Endothelial cell of umbilical vein (primary cell): Measurements from ENCODE around the gene UBE2E2. TPM values are rescaled to one million over a fixed set of nuclear protein-coding genes. Genes with fewer than 3 reads are reported as not detected.

Experiments
- BruUV-seq: library from RNA; stranded (reverse); fragments of 400-500 nt; replicated peaks from 2 replicates; lab custom pipeline; 2021; lab: Mats Ljungman, UMichigan
- CTCF ChIA-PET: fragments of 300-600, 350-600 bp; sonication (Branson Sonifier 250); formaldehyde crosslinking; loops from one replicate; lab custom pipeline; 2021; ENCODE audit warnings: antibody characterized with exemption, inconsistent platforms; lab: Charles Lee
- POLR2A ChIA-PET: fragments of 300-600, 350-600 bp; sonication (Branson Sonifier 250); formaldehyde crosslinking; loops from one replicate; lab custom pipeline; 2021; ENCODE audit warnings: antibody characterized with exemption, inconsistent platforms; lab: Charles Lee
- DNase-seq: peaks from one replicate; pipeline ENCODE4 v3.0.0-alpha.2; 2011; ENCODE audit warnings: low read depth, low spot score
- FAIRE-seq: peaks from 2 replicates; lab custom pipeline; 2011; peaks lifted over from hg19 to GRCh38; lab: Jason Lieb, UNC
- H2AFZ ChIP-seq: 2 replicates; pipeline ENCODE4 v1.6.0; 2012; ENCODE audit warnings: low read depth, low read length, control low read depth, inconsistent platforms
- H3K27ac ChIP-seq: 2 replicates; pipeline ENCODE4 v1.5.1; 2011; ENCODE audit warnings: low read depth, mild to moderate bottlenecking, control low read depth, low read length, moderate library complexity; ENCODE audit not compliant: insufficient read depth
- H3K27me3 ChIP-seq, 2 experiments: 2 replicates each; pipeline versions ENCODE4 v1.6.0 to v1.6.1; 2011; ENCODE audit warnings: low read length in 2 of 2, mixed read lengths in 1 of 2; ENCODE audit not compliant: control insufficient read depth in 2 of 2, insufficient read depth in 2 of 2
- H3K36me3 ChIP-seq, 2 experiments: 2 replicates in 1 of 2; 3 replicates in 1 of 2; pipeline ENCODE4 v1.5.1; 2011; ENCODE audit warnings: low read length in 2 of 2, mild to moderate bottlenecking in 1 of 2, moderate library complexity in 1 of 2; ENCODE audit not compliant: control insufficient read depth in 2 of 2, insufficient read depth in 2 of 2; ENCODE audit errors: extremely low read depth in 1 of 2
- H3K4me1 ChIP-seq: 3 replicates; pipeline ENCODE4 v1.5.1; 2011; ENCODE audit warnings: mild to moderate bottlenecking, low read length; ENCODE audit not compliant: control insufficient read depth, insufficient read depth; ENCODE audit errors: extremely low read depth
- H3K4me2 ChIP-seq: 2 replicates; pipeline ENCODE4 v1.6.1; 2011; ENCODE audit warnings: low read length, control low read depth, mixed read lengths; ENCODE audit not compliant: insufficient read depth
- H3K4me3 ChIP-seq, 3 experiments: fragments of 200-600 bp in 1 of 3; sonication (generic), shearing (Covaris generic) in 1 of 3; replicated peaks in 1 of 3; 2 replicates each; pipeline ENCODE4 v1.5.1; 2011 to 2016; ENCODE audit warnings: control low read depth in 3 of 3, low read length in 3 of 3, mild to moderate bottlenecking in 2 of 3, inconsistent platforms in 1 of 3, low read depth in 1 of 3, moderate library complexity in 1 of 3; ENCODE audit not compliant: insufficient read depth in 1 of 3
- H3K79me2 ChIP-seq: 2 replicates; pipeline ENCODE4 v1.6.0; 2012; ENCODE audit warnings: low read length, inconsistent platforms; ENCODE audit not compliant: control insufficient read depth, insufficient read depth
- H3K9ac ChIP-seq: replicated peaks from 2 replicates; pipeline ENCODE3; 2011; ENCODE audit warnings: low read length, control low read depth; ENCODE audit not compliant: insufficient read depth; ENCODE audit errors: extremely low read depth
- H3K9me1 ChIP-seq: replicated peaks from 3 replicates; pipeline ENCODE4 v1.6.0; 2011; ENCODE audit warnings: mild to moderate bottlenecking, low read length; ENCODE audit not compliant: control insufficient read depth, insufficient read depth; ENCODE audit errors: extremely low read depth
- H3K9me3 ChIP-seq: replicated peaks from 2 replicates; pipeline ENCODE4 v1.5.1; 2012; ENCODE audit warnings: low read length, inconsistent platforms; ENCODE audit not compliant: control insufficient read depth, insufficient read depth
- H4K20me1 ChIP-seq: replicated peaks from 2 replicates; pipeline ENCODE3; 2011; ENCODE audit warnings: mild to moderate bottlenecking, low read length; ENCODE audit not compliant: control insufficient read depth, insufficient read depth; ENCODE audit errors: extremely low read depth
- CTCF ChIP-seq, 2 donors: IDR thresholded peaks; 1 replicate in 1 of 2; 2 replicates in 1 of 2; pipeline ENCODE4 v1.5.1; 2011; ENCODE audit warnings: low read length in 2 of 2, mild to moderate bottlenecking in 2 of 2, moderate library complexity in 2 of 2, control low read depth in 1 of 2, inconsistent platforms in 1 of 2, low read depth in 1 of 2; ENCODE audit not compliant: insufficient read depth in 1 of 2; ENCODE audit errors: extremely low read depth in 1 of 2
- EZH2 ChIP-seq: IDR thresholded peaks from 2 replicates; pipeline ENCODE4 v1.6.1; 2012; ENCODE audit warnings: borderline replicate concordance, low read depth, mild to moderate bottlenecking, moderate library complexity, low read length, inconsistent platforms; ENCODE audit not compliant: severe bottlenecking
- FOS ChIP-seq: IDR thresholded peaks from 2 replicates; pipeline ENCODE4 v1.6.1; 2011; ENCODE audit warnings: mild to moderate bottlenecking, low read length, moderate library complexity, borderline replicate concordance; ENCODE audit not compliant: insufficient read depth
- GATA2 ChIP-seq: IDR thresholded peaks from 2 replicates; pipeline ENCODE4 v1.7.0; 2011; ENCODE audit warnings: low read depth, mild to moderate bottlenecking, moderate library complexity, mixed read lengths, low read length; ENCODE audit not compliant: insufficient read length, insufficient read depth
- MYC ChIP-seq: IDR thresholded peaks from one replicate; pipeline ENCODE4 v1.6.1; 2011; ENCODE audit warnings: mild to moderate bottlenecking, low read depth, low read length
- POLR2A ChIP-seq: IDR thresholded peaks from 2 replicates; pipeline ENCODE4 v1.6.1; 2012; ENCODE audit warnings: low read depth, mild to moderate bottlenecking, control low read depth, low read length
- POLR2AphosphoS5 ChIP-seq: IDR thresholded peaks from 2 replicates; pipeline ENCODE4 v1.6.1; 2012; ENCODE audit warnings: low read depth, mild to moderate bottlenecking, control low read depth, low read length, moderate library complexity; ENCODE audit not compliant: insufficient read depth
- dilution Hi-C: fragments of 300-500 bp; cut with MboI; formaldehyde crosslinking; loops from one replicate; pipeline ENCODE4 v1.15.0; 2019; ENCODE audit warnings: low sequenced_read_pairs; ENCODE audit not compliant: extremely low pct_ligation_motif_present
- intact Hi-C: fragments of 100-400 bp; cut with micrococcal nuclease; formaldehyde crosslinking; loops from one replicate; pipeline ENCODE4 v1.10.0; 2022
- polyA plus RNA-seq, 4 experiments: library from polyadenylated mRNA; depleted of rRNA in 3 of 4; stranded (reverse) in 3 of 4; unstranded in 1 of 4; fragments of >200 nt; gene quantifications; 2 replicates each; pipeline versions ENCODE4 v1.2.1 to v1.2.3, GENCODE V29; 2011 to 2012; ENCODE audit warnings: missing spikeins in 1 of 4
- total RNA-seq: library from RNA; stranded (reverse); gene quantifications from 2 replicates; pipeline ENCODE4 v1.2.3, GENCODE V29; 2021
- TF ChIP-seq, protein P1 (sequence below): IDR thresholded peaks from 2 replicates; pipeline ENCODE4 v1.6.1; 2011; ENCODE audit not compliant: insufficient read depth, insufficient read length

Gene UBE2E2
- total and polyA plus RNA-seq, 2 donors (not counting 3 experiments of a cell fraction or from before 2014, with no cell fraction given), result 37.0 to 45.4 TPM

DNA sequence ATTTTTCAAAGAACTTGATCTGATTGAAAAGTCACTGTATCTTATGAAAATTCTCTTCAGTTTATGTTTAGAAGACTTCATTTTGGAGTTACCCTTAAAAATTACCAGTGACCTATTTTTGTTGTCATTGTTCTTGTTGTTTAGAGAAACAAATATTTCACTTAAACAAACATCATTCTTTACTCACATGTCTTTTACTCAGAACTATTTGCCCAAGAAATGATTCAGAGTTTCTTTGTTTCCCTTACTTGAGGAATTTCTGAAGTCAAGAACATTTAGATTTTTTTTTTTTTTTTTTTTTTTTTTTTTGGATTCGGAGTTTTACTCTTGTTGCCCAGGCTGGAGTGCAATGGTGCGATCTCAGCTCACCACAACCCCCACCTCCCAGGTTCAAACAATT, 343.1 kb downstream of the UBE2E2 start:
- FAIRE-seq (no peak), DNase-seq (no peak)
- Histone ChIP-seq H2AFZ (no peak overlapping the region), H3K27me3 (no peaks in the 10 kb centered on the region), H3K4me1 (no peaks in the 10 kb centered on the region), H3K79me2 (no peaks in the 10 kb centered on the region), H3K4me2 (no peak overlapping the region), H4K20me1 (no peaks in the 10 kb centered on the region), H3K27ac (no peak overlapping the region), H3K9me3 (no peaks in the 10 kb centered on the region), H3K4me3 (no peak overlapping the region), H3K9ac (no peak overlapping the region), H3K36me3 (no peaks in the 10 kb centered on the region), H3K9me1 (no peaks in the 10 kb centered on the region)
- TF ChIP-seq, protein P1, sequence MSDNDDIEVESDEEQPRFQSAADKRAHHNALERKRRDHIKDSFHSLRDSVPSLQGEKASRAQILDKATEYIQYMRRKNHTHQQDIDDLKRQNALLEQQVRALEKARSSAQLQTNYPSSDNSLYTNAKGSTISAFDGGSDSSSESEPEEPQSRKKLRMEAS, result no peak
- no peak for TF ChIP-seq POLR2AphosphoS5
- TF ChIP-seq GATA2, result no peak
- TF ChIP-seq MYC, result no peak
- no peak for TF ChIP-seq POLR2A
- no peak for TF ChIP-seq EZH2
- TF ChIP-seq CTCF (IDR thresholded peaks at IDR 0.05; ENCODE audit: extremely low read depth in 1 of 2, insufficient read depth in 1 of 2, low read depth in 1 of 2, low read length in 2 of 2), result no peak
- TF ChIP-seq FOS, result no peak
- dilution Hi-C loops, result no loop called here
- ChIA-PET CTCF (no interaction called here), POLR2A (no interaction called here)
- no TSS peak for BruUV-seq
- intact Hi-C loops, result no loop called here
